NCI-H446 (cell line): ENCODE measurements around the gene MYBPC3.

Source experiments
- DNase-seq, 2 experiments: peaks; one replicate each; lab custom pipeline; 2025; lab: John Stamatoyannopoulos, UW

MYBPC3 gene

DNA sequence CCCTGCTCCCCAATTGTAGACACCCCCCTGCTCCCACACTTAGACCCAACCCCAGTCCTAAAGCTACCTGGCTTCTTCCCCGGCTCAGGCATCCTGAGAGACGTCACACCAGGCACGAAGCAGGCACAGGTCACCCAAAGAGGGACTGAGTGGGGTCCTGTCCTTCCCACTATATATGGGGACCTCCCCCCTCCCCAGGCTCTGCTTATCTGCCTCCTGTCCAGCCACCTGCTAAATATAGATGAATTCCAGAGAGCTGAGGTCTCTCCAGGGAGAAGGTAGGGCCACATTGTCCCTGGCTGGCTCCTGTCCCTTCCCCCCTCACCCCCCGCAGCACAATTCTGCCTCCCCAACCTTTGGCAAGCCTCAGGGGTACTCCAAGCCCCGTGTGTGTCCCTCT, at the start of gene MYBPC3:
Gene MYBPC3 (minus strand): TSS at position 147 of the 400 bp plus-strand sequence. CDS start 55 bp downstream, at position 92.
- DNase-seq, result no peak

DNA sequence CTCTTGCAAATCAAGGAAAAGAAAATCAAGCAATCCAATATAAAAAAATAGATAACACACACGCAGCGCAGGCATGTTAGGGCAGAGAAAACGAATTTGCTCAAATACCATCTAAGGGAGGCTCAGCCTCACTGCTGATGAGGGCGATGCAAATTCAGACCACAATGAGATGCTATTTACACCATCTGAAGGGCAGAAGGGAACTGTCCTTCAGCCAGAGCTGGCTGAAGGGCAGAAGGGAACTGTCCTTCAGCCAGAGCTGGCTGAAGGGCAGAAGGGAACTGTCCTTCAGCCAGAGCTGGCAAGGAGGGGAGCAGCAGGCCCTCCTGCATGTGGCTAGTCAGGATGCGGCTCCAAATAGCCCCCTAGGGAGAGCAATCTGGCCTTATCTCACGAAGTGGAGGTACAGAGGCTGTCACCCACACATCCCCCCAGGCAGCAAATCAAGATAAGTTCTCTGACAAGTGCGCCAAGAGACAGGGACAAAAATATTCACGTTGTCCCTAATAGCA, 48.3 kb upstream of the MYBPC3 start:
- no peak for DNase-seq

DNA sequence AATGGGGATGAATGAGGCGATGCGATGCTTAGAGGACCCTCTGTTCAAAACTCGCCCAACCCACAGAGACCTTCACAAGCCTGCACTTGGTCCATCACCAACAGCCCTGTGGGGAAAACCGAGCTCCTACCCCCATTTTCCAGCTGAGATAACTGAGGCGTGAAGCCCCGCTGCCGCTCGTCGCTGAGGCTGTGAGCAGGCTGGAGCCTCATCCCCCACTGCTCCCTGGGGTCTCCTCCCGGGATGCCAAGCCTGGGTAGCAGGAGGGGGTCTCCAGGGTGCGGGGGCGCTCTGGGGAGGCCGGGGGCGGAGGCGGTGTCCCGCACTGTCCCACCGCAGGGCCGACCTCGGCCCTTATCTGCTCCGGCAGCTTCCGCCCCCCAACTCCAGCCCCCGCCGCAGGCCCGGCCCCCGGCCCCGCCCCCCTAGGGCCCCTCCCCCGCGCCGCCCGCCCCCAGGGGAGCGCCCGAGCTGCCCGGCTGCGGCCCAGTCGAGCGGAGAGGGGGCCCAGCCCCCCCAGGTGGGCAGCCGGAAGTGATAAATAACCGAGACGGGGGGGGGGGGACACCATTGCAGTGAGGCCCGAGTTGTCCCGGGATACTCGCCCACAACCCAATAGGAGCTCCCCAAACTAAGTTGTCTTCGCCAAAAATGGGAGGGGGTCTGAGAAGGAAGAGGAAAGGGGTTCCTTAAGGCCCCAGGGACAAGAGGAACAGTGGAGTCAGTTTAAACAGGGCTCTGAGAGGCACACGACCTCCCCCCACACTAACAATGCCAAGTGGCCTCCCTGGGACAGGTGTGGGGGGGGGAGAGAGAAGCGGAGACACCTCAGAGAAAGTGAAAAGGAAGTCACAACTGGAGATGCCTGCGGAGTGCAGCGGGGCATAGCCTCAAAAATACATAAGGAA, 47.6 kb upstream of the MYBPC3 start:
- DNase-seq, result no peak

DNA sequence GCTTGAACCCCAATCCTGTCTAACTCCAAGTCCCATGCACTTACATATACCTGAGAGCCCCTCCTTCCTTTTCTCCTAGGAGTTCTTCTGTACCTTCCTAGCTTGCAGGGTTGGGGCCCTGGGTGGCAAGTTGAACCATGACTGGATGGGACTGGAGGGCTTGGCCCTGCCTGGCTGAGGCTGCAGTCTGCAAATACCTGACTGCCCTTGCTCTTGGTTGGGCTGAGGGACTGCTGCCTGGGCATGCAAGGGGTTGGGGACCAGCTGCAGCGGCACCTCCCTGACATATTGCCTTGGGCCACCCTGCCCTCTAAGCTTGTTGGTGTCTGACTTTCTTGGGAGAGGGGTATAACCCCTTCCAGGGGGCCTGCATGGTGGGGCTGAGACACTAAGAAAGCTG, 46.0 kb upstream of the MYBPC3 start:
- no peak for DNase-seq

DNA sequence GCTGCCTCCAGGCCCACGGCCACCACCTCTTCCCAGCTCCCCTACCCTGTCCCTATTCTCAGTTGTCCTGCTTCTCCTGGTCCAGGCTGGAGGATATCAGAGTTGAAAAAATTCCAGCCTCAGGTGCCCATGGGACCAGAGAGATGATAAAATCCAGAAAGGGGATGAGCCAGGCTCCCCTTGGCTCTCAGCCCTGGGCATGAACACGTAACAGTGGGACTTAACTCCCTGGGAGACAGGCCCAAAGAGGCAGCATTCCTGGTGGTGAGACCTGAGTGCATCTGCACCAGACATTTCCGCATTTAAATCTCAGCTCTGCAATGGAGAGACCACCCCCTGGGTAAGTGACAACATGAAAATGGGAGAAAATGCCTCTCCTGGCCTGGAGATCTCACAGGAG, 45.5 kb upstream of the MYBPC3 start:
- DNase-seq, result no peak

DNA sequence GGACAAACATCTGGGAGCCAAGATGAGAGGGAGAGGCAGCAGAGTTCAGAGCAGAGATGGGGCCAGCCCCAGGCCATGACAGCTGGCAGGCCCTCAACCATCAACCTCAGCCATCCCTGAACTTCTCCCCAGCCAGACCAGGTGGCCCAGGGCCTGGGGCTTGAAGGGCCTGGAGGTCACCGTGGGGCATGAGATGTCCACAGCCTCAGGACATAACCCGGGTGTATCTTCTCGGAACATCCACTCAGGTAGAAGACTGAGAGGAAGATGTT, 43.5 kb upstream of the MYBPC3 start:
- no peak for DNase-seq

DNA sequence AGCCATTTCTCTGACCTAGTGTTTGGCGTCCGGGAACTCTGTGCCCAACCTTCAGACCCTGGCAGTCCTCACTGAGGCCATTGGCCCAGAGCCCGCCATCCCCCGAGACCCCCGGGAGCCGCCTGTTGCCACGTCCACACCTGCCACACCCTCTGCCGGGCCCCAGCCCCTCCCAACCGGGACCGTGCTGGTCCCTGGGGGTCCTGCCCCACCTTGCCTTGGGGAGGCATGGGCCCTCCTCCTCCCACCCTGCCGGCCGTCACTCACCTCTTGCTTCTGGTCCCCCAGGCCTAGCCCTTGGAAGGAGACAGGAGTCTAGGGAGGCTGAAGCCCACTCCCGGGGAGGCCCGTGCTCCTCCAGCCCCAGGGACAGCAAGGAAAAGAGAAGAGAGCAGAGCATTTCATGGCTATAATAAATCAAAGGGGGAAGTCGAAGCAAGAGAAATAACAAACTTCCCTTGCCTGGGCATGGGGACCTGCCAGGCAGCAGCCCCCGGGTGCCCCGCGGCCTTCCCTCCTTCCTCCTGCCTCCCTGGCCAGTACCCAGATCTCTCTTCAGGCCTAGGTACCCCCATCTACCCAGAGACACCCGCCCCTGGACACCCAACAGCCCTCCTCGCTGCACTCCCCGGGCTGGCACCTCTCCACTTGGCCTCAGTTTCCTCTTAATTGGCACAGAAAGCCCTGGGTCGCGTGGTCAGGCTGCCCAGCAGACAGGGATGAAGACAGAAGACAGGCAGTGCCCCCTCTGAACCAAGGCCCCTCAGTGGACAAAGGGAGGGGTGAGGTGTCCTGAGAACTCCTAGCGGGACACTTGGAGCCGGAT, 42.9 kb upstream of the MYBPC3 start:
- no peak for DNase-seq

DNA sequence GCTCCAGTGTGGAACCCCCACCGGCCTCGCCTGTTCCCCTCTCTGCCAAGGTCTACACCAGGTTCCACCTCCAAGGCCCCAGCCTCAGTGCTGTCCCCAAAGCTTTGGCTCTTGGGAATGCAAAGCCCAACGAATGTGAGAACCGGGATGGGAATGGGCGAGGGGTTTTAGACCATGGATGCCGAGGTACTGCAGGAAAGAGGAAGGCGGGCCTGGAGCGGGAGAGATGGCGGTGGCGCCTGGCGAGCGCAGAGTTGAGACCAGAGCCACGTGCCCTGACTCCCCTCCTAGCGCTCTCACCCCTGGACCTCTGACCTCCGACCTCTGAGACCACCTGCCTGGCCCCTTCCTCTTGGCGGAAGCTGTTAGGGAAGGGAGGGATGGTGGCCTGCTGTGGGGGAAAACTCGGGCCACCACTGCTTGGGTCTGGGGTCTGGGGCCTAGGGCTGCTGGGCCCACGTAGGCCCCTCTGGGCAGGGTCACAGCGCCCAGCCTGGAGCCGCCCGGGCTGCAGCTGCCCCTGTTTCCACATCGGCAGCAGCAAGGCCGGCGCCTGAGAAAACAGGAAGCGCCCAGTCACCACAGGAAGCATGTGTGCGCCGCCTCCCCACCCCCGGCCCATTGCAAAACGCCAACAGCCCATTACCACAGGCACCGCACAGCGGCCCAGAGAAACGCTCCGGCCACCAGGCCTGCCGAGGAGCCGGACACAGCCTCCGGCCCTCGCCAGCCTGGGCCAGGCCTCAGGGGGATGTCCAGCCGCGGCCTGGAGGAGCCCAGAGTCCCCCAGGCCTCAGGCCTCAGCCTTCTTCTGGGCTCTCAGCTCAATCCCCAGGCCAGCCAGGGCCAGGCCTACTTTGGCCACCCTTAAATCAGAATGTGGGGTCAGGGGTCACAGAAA, 42.1 kb upstream of the MYBPC3 start:
- DNase-seq, result no peak

DNA sequence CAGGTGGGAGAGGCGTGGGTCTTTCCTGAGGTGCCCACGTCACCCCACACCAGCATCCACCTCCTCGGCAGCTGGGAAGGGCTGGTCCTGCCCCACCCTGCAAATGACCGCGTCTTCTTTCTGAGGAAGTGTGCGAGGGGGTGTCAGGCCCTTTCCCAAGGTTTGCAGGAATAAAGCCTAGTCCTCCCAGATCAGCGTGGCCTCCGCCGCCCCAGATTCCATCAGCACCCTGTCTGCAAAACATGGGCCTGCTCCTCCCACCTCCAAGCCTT, 41.5 kb upstream of the MYBPC3 start:
- no peak for DNase-seq

DNA sequence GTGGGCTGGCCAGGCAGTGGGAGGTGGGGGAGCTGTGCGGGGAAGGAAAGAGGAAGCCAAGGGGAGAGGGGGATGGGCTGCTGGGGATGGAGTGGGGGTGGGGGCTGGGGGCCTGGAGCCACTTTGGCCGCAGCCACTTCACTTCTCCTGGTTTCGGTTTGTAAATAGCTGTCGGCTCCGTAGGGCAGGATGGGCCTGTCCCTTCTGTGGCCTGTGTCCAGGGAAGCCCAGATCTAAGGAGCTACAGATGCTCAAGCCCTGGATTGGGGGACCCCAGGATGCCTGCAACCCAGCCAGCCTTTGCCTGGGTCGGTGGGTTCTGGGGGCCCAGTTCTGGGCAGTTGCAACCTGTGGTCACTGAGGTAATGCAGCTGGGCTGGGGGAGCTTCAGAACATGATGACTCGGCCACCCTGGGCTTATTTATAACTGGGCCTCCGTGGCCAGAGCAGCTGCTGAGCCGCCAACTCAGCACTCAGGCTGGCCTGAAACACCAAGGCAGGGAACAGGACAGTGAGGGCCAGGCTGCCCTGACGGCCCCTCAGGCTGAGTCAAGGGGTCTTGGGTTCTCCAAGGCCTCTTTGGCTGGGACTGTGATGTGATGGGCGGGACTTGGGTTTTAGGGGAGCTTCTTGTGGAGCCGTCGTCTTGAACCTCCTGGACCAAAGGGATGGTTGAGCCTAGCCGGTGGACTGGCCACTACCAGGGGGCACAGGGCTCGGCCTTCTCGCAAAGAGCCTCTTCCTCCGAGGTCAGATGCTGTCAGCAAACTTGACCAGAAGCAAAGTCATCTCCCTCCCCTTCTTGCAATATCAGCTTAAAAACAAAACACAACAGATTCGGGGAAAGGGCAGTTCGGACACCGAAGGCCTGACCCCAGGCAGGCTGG, 40.9 kb upstream of the MYBPC3 start:
- DNase-seq, result no peak

DNA sequence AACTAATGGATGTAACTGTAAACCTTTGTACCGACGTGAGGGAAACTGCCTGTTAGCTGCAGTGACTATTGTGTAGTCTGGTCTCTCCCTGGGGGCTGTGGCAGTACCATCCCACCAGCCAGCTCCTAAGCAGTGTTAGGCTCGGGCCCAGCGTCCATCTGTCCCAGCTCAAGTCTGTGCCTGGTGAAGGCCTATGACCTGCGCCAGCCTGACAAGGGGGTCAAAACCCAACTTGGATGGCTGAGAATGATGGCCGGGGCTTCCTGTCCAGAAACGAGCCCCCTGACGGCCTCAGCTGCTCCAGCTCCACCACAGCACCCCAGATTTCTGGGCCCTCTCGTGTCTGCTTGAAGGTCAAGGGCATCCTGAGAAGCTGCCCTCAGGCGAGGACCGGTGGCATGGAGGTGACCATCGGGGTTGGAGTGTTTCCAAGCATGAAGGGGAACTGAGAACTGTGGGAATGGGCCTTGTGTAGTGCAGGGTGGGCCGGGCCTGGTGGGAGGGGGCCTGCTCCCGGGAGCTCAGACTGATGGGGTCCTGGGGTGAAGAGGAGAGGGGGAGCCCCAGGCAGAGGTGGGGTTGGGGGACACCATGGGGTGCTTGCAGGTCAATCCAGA, 40.2 kb upstream of the MYBPC3 start:
- DNase-seq, result no peak

DNA sequence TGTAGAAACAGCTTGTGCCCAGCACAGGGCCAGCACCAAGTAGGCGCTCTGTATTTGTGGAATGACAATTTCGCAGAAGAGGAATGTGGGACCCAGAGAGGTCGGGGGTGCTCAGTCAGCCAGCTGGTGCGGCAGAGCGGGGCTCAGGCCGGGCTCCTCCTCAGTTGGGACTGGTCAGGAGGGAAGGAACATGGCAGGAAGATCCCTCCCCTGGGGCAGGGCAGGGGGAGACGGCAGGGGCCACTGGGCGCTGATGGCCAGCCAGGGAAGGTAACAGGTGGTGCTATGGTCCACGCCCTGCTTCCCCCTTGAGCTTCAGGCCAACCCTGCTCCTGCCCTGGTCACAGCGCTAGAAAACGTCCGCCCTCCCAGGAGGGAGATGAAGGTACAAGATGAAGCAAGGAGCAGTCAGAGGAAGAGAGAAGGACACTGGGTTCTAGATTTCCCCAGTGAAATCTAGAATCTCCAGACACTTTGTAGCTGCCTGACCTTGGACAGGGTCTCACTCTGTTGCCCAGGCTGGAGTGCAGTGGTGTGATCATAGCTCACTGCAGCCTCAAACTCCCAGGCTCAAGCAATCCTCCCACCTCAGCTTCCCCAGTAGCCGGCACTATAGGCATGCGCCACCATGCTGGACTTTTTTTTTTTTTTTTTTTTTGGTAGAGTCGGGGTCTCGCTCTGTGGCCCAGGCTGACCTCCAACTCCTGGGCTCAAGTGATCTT, 39.4 kb upstream of the MYBPC3 start:
- DNase-seq, result no peak

DNA sequence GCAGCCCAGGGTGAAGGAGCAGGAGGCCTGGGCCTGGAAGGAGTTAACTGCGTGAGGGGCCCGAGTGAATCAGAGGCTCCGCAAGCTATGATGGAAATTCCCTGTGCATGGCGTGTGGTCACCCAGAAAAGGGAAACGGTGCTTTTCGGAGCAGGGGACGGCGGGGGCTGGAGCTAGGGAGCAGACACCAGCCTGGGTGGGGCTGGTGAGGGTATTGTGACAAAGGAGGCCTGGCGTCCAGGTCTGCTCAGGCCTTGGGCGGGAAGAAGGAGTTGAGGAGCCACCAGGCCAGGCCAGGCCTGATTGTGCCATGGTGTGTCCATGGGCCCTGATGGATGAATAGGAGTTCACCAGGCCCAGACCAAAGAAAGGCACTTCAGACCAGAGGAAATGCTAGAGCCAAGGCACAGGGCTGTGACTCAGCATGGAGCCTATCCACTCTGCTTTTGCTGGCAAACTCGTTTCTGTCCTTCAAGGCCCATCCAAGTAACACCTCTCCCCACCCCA, 38.6 kb upstream of the MYBPC3 start:
- DNase-seq, result no peak

DNA sequence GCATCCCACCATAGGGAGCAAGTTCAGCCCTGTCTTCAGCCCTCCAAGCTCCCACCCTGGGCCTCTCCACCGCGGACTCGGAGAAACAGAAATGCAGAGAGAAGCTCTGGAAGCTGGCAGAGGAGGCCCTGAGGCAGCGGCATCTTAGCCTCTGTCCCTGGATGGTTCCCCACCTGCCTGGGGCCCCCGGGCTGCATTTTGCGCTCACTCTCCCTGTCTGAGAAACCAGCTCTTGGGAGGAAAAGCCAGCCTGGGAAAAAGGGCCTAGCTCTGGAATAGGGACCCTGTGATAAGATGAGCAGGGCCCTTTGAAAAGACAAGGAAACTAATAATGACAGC, 37.9 kb upstream of the MYBPC3 start:
- DNase-seq, result no peak

DNA sequence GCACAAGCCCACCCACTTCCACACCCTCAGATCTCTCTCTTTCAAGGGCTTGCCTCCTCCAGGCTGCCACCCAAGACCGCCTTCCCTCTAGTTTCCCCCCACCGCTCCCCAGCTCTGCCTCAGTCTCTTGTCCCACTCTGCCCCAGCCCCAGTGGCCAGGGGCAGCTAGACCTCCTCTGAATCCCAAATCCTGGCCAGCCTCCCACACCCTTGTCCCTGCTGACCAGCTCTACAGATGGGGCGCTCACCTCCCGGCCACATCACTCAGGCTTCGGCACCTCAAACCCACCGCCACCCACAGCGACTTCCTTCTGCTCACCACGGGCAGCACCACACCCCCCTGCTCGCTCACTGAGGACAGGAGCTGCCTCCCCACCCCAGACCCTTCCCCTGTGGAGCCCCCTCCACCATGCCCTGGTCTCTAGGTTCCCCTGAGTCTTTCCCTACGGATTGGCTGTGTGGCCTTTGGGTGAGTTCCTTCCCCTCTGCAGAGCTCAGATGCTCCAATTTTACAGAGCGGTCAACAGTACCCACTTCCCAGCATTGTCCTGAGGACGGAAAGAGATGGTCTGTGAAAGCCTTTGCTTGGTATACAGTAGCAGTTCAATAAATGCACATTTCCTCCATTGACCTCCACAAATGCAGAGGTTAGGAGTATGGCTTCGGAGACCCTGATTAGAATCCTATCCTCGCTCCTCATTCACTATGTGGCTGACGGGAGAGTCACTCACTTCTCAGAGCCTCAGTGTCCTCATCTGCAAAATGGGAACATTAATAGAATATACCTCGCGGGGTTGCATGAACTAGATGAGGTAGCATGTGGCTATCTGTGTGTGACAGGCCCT, 37.3 kb upstream of the MYBPC3 start:
- DNase-seq, result no peak

DNA sequence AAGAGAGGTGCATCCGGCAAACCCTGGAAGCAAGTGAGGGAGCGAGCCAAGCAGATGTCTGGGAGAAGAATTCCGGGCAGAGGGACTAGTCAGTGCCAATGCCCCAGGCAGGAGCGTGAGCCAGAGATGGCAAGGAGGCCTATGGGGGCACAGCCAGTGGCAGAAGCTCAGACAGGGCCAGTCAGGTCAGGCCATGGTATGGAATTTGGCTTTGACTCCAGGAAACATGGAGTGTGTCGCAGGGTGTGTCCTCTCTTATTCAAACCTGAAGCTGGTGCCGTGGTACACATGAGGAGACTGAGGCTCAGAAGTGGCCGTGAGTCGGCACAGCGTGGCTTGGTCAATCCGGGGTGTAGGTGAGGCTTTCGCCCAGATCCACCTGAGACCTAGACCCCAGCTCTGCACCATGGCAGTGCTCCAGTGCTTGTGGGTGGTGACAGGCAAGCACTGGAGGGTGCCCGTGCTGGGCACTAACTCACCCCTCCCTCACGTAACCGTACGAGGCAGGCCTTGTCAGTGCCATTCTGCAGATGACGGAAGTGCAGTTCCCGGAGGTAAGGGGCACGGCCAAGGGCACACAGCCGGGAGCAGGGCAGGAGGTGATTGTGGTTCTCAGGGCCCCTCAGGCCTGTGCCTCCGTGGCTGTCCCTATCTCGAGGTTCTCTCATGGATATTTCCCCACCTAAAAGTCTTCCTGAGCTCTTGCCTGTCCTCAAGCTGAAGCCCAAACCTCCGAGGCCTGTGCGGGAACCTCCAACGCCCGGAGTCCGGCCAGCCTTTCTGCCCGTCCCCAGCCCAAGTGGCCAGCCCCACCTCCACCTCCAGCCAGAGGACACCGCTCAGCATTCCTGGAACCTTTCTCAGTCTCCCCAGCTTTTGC, 36.4 kb upstream of the MYBPC3 start:
- no peak for DNase-seq

DNA sequence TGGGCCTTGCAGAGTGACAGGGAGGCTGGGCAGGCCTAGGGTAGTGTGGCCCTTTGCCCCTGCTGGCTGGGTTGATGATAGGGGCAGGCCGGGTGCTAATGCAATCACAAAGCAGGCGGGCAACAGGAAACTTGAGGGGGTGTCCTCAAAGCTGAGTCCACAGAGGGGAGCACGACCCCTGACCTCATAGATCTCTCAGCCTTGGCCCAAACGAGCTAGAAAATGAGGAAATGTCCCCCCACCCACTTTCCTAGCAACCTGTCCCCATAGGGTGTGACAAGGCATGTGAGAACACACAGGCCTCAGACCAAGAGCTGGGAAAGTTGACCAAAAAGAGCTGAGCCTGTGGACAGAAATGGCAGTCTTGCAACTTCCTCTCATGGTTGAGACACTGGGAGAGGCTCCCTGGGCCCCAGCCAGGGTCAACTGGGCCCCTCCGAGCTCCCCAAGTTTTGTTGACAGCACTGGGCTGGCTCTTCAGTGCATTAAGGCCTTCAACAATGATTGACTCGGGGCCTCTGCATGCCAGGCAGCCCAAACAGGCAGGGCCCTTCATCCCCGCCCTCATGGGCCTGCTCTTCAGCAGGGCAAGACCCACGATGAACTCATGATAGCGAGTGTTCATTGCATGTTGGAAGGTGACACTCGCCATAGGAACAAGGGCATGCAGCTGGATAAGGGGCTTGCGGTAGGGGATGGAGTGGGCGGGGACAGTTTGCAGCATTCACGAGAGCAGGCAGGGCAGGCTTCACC, 35.6 kb upstream of the MYBPC3 start:
- no peak for DNase-seq
